H9 (cell line): ENCODE measurements around the gene MPST. TPM values are rescaled to one million over a fixed set of nuclear protein-coding genes. Genes with fewer than 3 reads are reported as not detected.

ENCODE experiments used
- DNase-seq: peaks from one replicate; pipeline ENCODE4 v3.0.0-alpha.2; 2017
- H2AFZ ChIP-seq: one replicate; pipeline ENCODE4 v1.6.1; 2013; ENCODE audit warnings: mild to moderate bottlenecking, low read length, control low read depth, moderate library complexity
- H2AK5ac ChIP-seq: 2 replicates; pipeline ENCODE4 v1.6.1; 2013; ENCODE audit warnings: low read length, control low read depth, mixed read lengths; ENCODE audit not compliant: insufficient read length
- H2BK120ac ChIP-seq: one replicate; pipeline ENCODE4 v1.6.1; 2013; ENCODE audit warnings: low read depth, mild to moderate bottlenecking, low read length, control low read depth, inconsistent platforms; ENCODE audit not compliant: poor library complexity, severe bottlenecking
- H2BK12ac ChIP-seq: 2 replicates; pipeline ENCODE4 v1.6.1; 2013; ENCODE audit warnings: low read length, control low read depth, mixed read lengths, low read depth; ENCODE audit not compliant: insufficient read length
- H2BK15ac ChIP-seq: 2 replicates; pipeline ENCODE4 v1.6.1; 2013; ENCODE audit warnings: low read depth, low read length, control low read depth
- H2BK20ac ChIP-seq: one replicate; pipeline ENCODE4 v1.6.1; 2013; ENCODE audit warnings: low read depth, mild to moderate bottlenecking, low read length, control low read depth, inconsistent platforms; ENCODE audit not compliant: poor library complexity, severe bottlenecking
- H2BK5ac ChIP-seq: 2 replicates; pipeline ENCODE4 v1.6.1; 2013; ENCODE audit warnings: low read length, control low read depth, mixed read lengths; ENCODE audit not compliant: insufficient read length
- H3K14ac ChIP-seq: 2 replicates; pipeline ENCODE4 v1.6.1; 2013; ENCODE audit warnings: low read length, control low read depth; ENCODE audit not compliant: insufficient read depth
- H3K18ac ChIP-seq: 2 replicates; pipeline ENCODE4 v1.6.1; 2013; ENCODE audit warnings: low read depth, mild to moderate bottlenecking, mixed read lengths, low read length, control low read depth; ENCODE audit not compliant: insufficient read length
- H3K23ac ChIP-seq: 2 replicates; pipeline ENCODE4 v1.6.1; 2013; ENCODE audit warnings: low read length, control low read depth, mixed read lengths, low read depth; ENCODE audit not compliant: insufficient read length
- H3K23me2 ChIP-seq: 2 replicates; pipeline ENCODE4 v1.6.1; 2013; ENCODE audit warnings: low read depth, mild to moderate bottlenecking, mixed read lengths, low read length, control low read depth; ENCODE audit not compliant: insufficient read length, poor library complexity, severe bottlenecking
- H3K27ac ChIP-seq: 2 replicates; pipeline ENCODE4 v1.5.1; 2013; ENCODE audit warnings: low read length, control low read depth, mixed read lengths, low read depth; ENCODE audit not compliant: insufficient read length
- H3K27me3 ChIP-seq: 2 replicates; pipeline ENCODE4 v1.6.1; 2013; ENCODE audit warnings: low read length, control low read depth, inconsistent platforms; ENCODE audit not compliant: insufficient read depth
- H3K4ac ChIP-seq: 2 replicates; pipeline ENCODE4 v1.6.1; 2013; ENCODE audit warnings: low read depth, mild to moderate bottlenecking, control low read depth, inconsistent platforms, low read length, moderate library complexity
- H3K4me1 ChIP-seq: 2 replicates; pipeline ENCODE4 v1.6.1; 2013; ENCODE audit warnings: low read length, control low read depth, inconsistent platforms; ENCODE audit not compliant: insufficient read depth
- H3K4me2 ChIP-seq: 2 replicates; pipeline ENCODE4 v1.6.1; 2013; ENCODE audit warnings: low read length, control low read depth, mixed read lengths; ENCODE audit not compliant: insufficient read length, insufficient read depth
- H3K56ac ChIP-seq: 2 replicates; pipeline ENCODE4 v1.6.1; 2013; ENCODE audit warnings: low read depth, mild to moderate bottlenecking, mixed read lengths, low read length, control low read depth; ENCODE audit not compliant: insufficient read length
- H3K79me1 ChIP-seq: 2 replicates; pipeline ENCODE4 v1.6.1; 2013; ENCODE audit warnings: low read depth, mild to moderate bottlenecking, moderate library complexity, low read length, control low read depth, inconsistent platforms; ENCODE audit not compliant: insufficient read depth, poor library complexity, severe bottlenecking
- H3K79me2 ChIP-seq: 2 replicates; pipeline ENCODE4 v1.6.1; 2013; ENCODE audit warnings: low read length, control low read depth, inconsistent platforms; ENCODE audit not compliant: insufficient read depth
- H3K9ac ChIP-seq: 2 replicates; pipeline ENCODE4 v1.6.1; 2013; ENCODE audit warnings: low read length, control low read depth, mixed read lengths; ENCODE audit not compliant: insufficient read length; ENCODE audit errors: extremely low read depth
- H3K9me3 ChIP-seq: one replicate; pipeline ENCODE4 v1.6.1; 2013; ENCODE audit warnings: low read depth, low read length, inconsistent platforms; ENCODE audit not compliant: control insufficient read depth
- H3T11ph ChIP-seq: one replicate; pipeline ENCODE4 v1.6.1; 2013; ENCODE audit warnings: mild to moderate bottlenecking, low read length, control low read depth, inconsistent platforms
- H4K20me1 ChIP-seq: one replicate; pipeline ENCODE4 v1.6.1; 2013; ENCODE audit not compliant: control insufficient read depth, insufficient read length, insufficient read depth
- H4K5ac ChIP-seq: 2 replicates; pipeline ENCODE4 v1.6.1; 2013; ENCODE audit warnings: low read depth, mild to moderate bottlenecking, mixed read lengths, low read length, control low read depth; ENCODE audit not compliant: insufficient read length
- H4K8ac ChIP-seq: replicated peaks from 2 replicates; pipeline ENCODE4 v1.6.1; 2013; ENCODE audit warnings: low read length, control low read depth, mixed read lengths, low read depth; ENCODE audit not compliant: insufficient read length
- H4K91ac ChIP-seq: 2 replicates; pipeline ENCODE4 v1.6.1; 2013; ENCODE audit warnings: low read depth, mild to moderate bottlenecking, moderate library complexity, mixed read lengths, low read length, control low read depth; ENCODE audit not compliant: insufficient read length
- H3K27ac Mint-ChIP-seq, 3 experiments: 2 replicates in 2 of 3; 3 replicates in 1 of 3; pipeline ENCODE4 v1.8.0; 2020 to 2021; ENCODE audit warnings: mixed read lengths in 3 of 3, mild to moderate bottlenecking in 1 of 3, moderate library complexity in 1 of 3
- H3K27me3 Mint-ChIP-seq: 2 replicates; pipeline ENCODE4 v1.8.0; 2021; ENCODE audit warnings: low read depth, mild to moderate bottlenecking, moderate library complexity, mixed read lengths
- H3K36me3 Mint-ChIP-seq, 3 experiments: 2 replicates in 2 of 3; 3 replicates in 1 of 3; pipeline ENCODE4 v1.8.0; 2020 to 2021; ENCODE audit warnings: low read depth in 3 of 3, mixed read lengths in 3 of 3; ENCODE audit not compliant: insufficient read depth in 1 of 3
- H3K4me1 Mint-ChIP-seq, 2 experiments: 2 replicates each; pipeline ENCODE4 v1.8.0; 2020; ENCODE audit warnings: mixed read lengths in 2 of 2
- H3K4me3 Mint-ChIP-seq, 2 experiments: 2 replicates in 1 of 2; 3 replicates in 1 of 2; pipeline ENCODE4 v1.8.0; 2020 to 2021; ENCODE audit warnings: mild to moderate bottlenecking in 2 of 2, mixed read lengths in 2 of 2, moderate library complexity in 1 of 2
- H3K9me3 Mint-ChIP-seq, 2 experiments: 2 replicates in 1 of 2; 3 replicates in 1 of 2; pipeline ENCODE4 v1.8.0; 2020; ENCODE audit warnings: mild to moderate bottlenecking in 2 of 2, mixed read lengths in 2 of 2, moderate library complexity in 1 of 2
- WGBS: extraction: QIAGEN DNeasy Blood & Tissue Kit; methylation state at CpG from one replicate; pipeline ENCODE4 v1.1.7; 2013; ENCODE audit warnings: missing lambda C conversion rate, low lambda C conversion rate, mixed read lengths; ENCODE audit not compliant: insufficient read length; ENCODE audit errors: extremely low coverage; 5-methylcytosine and 5-hydroxymethylcytosine counted together
- total RNA-seq: library from RNA; stranded (reverse); gene quantifications from 2 replicates; pipeline ENCODE4 v1.2.1, GENCODE V29; 2021
- TF ChIP-seq, protein P1 (sequence below): fragments of 200-600 bp; sonication (generic); conservative IDR thresholded peaks from 3 replicates; pipeline ENCODE4 v1.8.0; 2021; ENCODE audit warnings: antibody characterized with exemption, mild to moderate bottlenecking

MPST gene
- total RNA-seq, 1 experiment from 2014 or later: 70.5 TPM

DNA sequence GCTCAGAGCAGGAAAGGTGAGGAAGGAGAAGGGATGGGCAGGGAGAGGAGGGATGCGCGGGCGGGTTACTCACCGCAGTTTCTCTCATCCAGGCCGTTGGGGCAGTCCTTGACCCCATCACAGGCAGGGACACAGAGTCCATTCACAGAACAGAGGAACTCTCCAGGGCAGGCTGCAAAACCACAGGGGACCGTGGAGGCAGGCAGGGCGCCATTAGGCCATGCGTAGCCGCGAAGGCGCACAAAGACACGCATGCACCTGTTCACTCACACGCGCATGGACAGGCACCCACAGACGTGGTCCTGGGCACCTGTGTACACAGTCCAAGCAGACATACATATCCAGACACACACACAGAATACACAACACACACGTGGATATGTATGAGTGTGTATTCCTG lies 55.0 kb downstream of the MPST start:
- H2AK5ac ChIP-seq: no peak overlapping the region
- no CpG with 5 or more reads among the region's 16 CpGs for WGBS
- H3K27ac ChIP-seq: no peak overlapping the region
- H4K91ac ChIP-seq: no peak overlapping the region
- H2BK5ac ChIP-seq: no peak overlapping the region
- H3K56ac ChIP-seq: no peak overlapping the region
- no peak overlapping the region for H2AFZ ChIP-seq
- peaks cover 7% of the 10 kb centered on the region; the same call in 1 of the 2 replicates for H3K27me3 ChIP-seq
- H2BK12ac ChIP-seq: no peak overlapping the region
- Mint-ChIP-seq H3K4me1 (peaks cover 7% of the 10 kb centered on the region in 2 experiments; a peak in 3 of 4 replicates), H3K4me3 (no peak overlapping the region), H3K36me3 (no peaks in the 10 kb centered on the region), H3K27ac (no peak overlapping the region), H3K27me3 (peaks cover 17% of the 10 kb centered on the region), H3K9me3 (no peaks in the 10 kb centered on the region)
- H3K4me2 ChIP-seq: no peak overlapping the region
- no peak for DNase-seq
- no peak overlapping the region for H3T11ph ChIP-seq
- H3K23me2 ChIP-seq: no peaks in the 10 kb centered on the region
- no peak overlapping the region for H3K23ac ChIP-seq
- H3K79me2 ChIP-seq: no peaks in the 10 kb centered on the region
- H3K9ac ChIP-seq: no peak overlapping the region
- H2BK120ac ChIP-seq: no peak overlapping the region
- no peaks in the 10 kb centered on the region; the same call in 1 of the 2 replicates for H3K4me1 ChIP-seq
- H4K8ac ChIP-seq: no peak overlapping the region
- no peak overlapping the region for H3K18ac ChIP-seq
- TF ChIP-seq, protein P1, sequence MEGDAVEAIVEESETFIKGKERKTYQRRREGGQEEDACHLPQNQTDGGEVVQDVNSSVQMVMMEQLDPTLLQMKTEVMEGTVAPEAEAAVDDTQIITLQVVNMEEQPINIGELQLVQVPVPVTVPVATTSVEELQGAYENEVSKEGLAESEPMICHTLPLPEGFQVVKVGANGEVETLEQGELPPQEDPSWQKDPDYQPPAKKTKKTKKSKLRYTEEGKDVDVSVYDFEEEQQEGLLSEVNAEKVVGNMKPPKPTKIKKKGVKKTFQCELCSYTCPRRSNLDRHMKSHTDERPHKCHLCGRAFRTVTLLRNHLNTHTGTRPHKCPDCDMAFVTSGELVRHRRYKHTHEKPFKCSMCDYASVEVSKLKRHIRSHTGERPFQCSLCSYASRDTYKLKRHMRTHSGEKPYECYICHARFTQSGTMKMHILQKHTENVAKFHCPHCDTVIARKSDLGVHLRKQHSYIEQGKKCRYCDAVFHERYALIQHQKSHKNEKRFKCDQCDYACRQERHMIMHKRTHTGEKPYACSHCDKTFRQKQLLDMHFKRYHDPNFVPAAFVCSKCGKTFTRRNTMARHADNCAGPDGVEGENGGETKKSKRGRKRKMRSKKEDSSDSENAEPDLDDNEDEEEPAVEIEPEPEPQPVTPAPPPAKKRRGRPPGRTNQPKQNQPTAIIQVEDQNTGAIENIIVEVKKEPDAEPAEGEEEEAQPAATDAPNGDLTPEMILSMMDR: no peak
- H4K5ac ChIP-seq: no peak overlapping the region
- no peaks in the 10 kb centered on the region for H3K9me3 ChIP-seq
- no peak overlapping the region for H3K14ac ChIP-seq
- no peak overlapping the region for H3K4ac ChIP-seq
- no peak overlapping the region for H2BK20ac ChIP-seq
- H2BK15ac ChIP-seq: no peak overlapping the region
- no peaks in the 10 kb centered on the region for H4K20me1 ChIP-seq
- H3K79me1 ChIP-seq: no peaks in the 10 kb centered on the region
